ENCODE data around the gene GPSM1.

GRCh38 chr9:136304456-136304855 lies 22.9 kb upstream of the GPSM1 start:
- TF ChIP-seq CTCF (conservative IDR thresholded peaks at IDR 0.05) (no peak), ZFX (IDR thresholded peaks at IDR 0.05) (no peak)

Data from C4-2B (cell line).